HG02884 (cell line): Measurements from ENCODE around the gene USP6NL.

ENCODE experiments used
- ATAC-seq: cut with Tn5 transposase; IDR thresholded peaks from one replicate; pipeline ENCODE4 v1.9.1; 2021; ENCODE audit warnings: mild to moderate bottlenecking, moderate library complexity; ENCODE audit not compliant: unreplicated experiment

USP6NL gene

GRCh38 chr10:11594589-11595394 is 16.7 kb downstream of the USP6NL start:
- ATAC-seq, result no peak

DNA sequence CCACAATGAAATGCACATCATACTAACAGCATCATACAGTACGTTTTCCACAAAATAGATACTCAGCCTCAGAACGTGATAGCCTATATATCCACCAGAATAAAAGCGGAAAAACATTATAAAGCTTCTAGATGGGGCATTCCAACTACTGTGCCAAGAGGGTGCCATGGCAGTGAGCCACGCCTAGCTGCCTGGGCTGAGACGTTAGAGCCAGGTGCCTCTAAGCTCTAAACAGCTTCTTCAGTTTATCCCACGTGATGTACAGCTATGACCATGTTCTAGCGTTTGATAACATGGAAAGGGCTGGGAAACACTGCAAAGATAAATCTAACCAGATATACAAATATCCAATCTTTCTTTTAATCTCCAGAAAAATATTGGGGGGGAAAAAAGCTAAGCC is 17.8 kb downstream of the USP6NL start:
- ATAC-seq, result no peak

DNA sequence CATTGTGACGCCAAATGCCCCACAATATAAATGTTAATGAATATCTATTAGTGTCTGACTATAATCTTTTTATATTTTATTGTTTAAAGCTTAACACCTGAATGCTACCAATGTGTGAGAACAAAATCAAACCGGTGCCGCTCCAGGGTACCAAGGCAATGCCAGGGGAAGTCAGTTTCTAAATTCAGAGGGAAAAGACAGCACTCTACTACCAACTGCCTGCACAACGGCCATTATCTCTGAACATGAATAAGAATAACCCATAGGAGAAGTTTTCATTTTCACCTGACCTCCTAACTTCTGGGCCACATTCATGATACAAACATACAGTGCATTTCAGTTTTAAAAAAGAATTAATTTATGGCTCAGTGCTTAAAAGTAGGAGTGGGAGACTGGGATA is 21.7 kb downstream of the USP6NL start:
- no peak for ATAC-seq

- ATAC-seq, result no peak
These were observed 22.4 kb downstream of the USP6NL start for GRCh38 chr10:11588873-11589574.

GRCh38 chr10:11587722-11588259 is 23.7 kb downstream of the USP6NL start:
- ATAC-seq, result no peak

DNA sequence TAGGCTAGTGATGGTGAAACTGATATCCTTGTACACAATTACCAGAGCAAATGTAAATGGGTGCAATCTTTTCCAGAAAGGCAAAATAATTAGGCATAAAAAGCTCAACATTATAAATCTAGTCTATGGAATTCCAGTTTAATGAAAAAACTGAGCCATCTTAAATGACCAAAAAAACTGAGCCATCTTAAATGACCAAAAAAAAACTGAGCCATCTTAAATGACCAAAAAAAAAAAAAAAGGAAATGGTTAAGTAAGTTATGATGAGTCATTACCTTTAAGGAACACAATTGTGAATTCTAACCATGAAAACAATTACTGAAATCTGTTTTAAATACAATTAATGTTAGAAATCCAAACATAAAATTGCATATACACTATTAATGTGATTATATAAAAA is 25.3 kb downstream of the USP6NL start:
- ATAC-seq, result no peak

- ATAC-seq, result no peak
These were observed 30.2 kb downstream of the USP6NL start for GRCh38 chr10:11581213-11581612.

DNA sequence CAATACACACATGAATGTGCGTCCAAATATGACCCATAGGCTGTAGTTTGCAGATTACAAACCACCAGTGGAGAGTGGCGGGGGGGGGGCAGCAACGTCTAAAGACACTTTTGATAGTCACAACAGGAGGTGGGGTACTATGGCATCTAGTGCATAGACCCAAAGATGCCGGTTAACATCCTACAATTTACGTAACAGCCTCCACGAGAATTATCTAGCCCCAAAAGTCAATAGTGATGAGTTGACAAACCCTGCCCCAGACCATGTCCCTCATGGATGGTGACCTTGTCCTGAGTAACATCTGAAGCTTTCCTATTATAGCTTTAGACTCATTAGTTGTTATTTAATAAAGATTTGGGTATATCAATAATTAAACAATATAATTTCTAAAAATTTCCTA is 31.6 kb downstream of the USP6NL start:
- no peak for ATAC-seq

GRCh38 chr10:11578802-11579255 is 32.6 kb downstream of the USP6NL start:
- peak; percentile 61 for ATAC-seq

- ATAC-seq, result no peak
These were observed 35.2 kb downstream of the USP6NL start for GRCh38 chr10:11576092-11576809.

GRCh38 chr10:11573497-11573896 is 38.0 kb downstream of the USP6NL start:
- ATAC-seq, result peak; percentile 59

DNA sequence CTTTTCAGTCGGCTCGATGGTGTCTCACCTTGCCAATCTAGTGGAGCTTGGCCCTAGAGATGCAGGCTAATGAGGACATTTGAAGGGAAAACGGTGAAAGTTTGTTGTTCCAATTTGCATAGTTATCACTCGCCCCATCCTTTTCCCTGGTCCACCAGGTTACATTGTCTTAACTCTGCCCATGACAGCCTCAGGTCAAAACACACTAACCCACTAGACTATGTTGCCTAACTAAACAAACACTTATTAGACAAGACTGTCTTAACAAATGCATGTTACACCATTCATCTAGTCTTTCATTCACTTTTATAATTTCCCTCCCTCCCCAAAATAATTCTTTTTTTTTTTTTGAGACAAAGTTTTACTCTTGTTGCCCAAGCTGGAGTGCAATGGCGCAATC is 40.7 kb downstream of the USP6NL start:
- no peak for ATAC-seq

DNA sequence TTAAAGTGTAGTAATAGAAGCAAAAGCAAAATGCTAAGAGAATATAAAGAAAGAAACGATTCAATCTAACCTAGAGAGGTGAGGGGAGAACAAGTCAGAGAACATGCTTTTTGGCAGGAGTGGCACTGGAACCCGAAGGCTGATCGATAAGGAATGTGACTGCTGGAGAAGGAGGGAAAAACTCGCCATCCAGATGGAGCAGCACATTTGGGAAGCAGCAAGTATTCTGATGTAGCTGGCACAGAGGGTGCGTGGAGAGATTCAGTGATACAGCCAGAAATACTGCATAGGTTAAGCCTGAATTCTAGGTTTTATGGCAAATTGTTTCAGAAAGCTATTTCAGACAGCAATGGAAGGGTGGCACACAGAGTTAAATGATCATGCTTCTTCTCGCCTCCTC is 42.0 kb downstream of the USP6NL start:
- no peak for ATAC-seq

DNA sequence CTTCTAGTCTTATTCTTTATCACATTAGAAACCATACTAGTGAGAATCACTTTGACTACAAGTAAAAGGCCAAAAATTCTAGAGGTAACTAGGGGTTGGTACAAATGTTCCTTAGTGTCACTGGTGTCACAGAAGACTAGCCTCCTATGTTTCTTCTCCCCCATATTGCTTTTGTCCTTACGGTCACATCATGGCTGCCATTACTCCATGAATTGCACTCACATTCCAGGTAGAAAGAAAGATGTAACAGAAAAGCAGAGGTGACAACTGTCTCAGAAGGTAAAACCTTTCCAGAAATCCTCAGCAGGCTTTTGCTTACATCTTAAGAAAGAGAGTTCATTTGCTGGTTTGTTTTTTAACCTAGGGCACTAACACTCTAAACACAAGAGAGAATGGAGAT is 42.9 kb downstream of the USP6NL start:
- no peak for ATAC-seq

GRCh38 chr10:11564741-11565140 is 46.7 kb downstream of the USP6NL start:
- no peak for ATAC-seq

- no peak for ATAC-seq
These were observed 47.5 kb downstream of the USP6NL start for GRCh38 chr10:11563936-11564335.

GRCh38 chr10:11562888-11563287 is 48.6 kb downstream of the USP6NL start:
- no peak for ATAC-seq

DNA sequence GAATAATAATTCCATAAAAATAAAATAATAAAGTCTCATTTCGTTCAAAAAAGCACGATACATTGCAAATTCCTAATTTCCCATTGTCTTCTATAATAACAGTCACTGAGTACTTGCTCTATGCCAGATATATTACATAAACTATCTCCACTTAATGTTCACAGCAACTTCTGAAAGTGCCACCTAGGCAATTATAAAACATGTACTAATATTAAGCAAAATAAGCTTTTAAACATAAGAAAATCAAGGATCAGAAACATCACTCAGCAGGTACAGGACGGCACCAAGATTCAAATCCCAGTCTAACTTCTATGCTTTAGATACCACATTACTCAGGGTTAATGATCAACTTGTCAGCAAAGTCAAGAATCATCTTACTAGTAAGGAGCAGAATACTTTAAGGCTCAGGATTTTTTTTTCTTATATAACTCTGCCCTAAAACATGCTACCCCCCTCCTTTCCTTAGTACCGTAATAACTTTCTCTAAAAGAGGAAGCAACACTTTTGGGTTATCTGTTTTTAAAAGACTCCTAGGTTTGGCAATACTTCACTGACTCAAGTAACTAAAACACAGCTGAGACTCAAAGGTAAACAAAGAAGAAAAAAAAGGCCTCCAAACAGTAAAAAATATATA is 51.3 kb downstream of the USP6NL start:
- peak; percentile 83 for ATAC-seq

DNA sequence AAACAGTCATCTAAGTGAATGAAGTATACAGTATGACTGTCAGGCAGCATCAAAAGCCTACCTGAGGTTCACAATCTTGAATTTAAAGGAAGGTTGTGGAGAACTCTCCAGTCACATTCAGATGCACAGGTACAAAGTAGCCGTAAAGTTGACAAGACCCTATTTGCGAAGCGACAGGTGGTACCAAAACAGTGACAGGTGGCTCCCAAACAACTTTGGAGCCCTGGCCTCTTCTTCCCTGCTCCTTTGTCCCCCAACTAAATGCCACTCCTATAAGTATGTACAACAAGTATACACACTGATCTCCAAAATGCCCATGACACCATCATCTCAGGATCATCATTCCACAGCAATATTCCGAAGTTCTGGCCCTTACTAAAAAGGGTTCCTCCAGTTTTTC is 53.5 kb downstream of the USP6NL start:
- no peak for ATAC-seq

GRCh38 chr10:11557513-11557912 is 53.9 kb downstream of the USP6NL start:
- no peak for ATAC-seq

DNA sequence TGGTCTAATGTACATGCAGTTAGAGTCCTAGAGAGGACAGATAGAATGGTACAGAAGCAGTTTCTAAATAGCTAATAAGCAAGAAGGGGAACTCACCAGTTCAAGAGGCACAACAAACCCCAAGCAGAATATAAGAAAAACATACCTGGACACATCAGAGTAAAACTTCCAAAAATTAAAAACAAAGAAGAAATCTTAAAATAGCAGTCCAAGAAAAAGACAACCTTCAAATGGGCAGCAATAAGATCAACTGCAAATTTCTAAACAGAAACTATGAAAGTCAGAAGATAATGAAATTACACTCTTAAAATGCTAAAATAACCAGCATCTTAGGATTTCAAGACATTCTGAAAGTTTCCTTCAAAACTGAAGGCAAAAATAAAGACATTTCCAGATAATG is 55.9 kb downstream of the USP6NL start:
- no peak for ATAC-seq
